T follicular helper cell (primary cell): Measurements from ENCODE around the gene TTC7B.

ENCODE experiments used
- DNase-seq: peaks from one replicate; pipeline ENCODE4 v3.0.0-alpha.2; 2020; ENCODE audit warnings: low read depth

The TTC7B gene

DNA sequence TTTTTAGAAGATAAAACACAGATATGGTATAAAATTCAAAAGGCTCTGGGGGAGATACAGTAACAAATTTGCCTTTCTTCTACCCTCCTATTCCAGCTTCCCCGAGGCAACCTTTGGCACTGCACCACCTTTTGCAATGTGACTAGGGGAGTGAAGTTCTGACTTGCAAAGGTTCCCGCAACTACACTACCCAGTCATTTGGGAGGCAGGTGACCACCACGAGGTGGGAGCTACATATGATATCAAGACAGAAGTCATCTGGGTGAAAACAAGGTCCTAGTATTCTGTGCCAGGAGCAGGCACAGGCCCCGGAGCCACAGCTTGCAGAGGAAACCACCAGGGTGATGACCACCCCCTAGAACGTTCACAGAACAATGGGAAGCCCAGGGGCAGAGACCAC, 141.5 kb downstream of the TTC7B start:
- no peak for DNase-seq

GRCh38 chr14:90674043-90674670, 142.1 kb downstream of the TTC7B start:
- no peak for DNase-seq

DNA sequence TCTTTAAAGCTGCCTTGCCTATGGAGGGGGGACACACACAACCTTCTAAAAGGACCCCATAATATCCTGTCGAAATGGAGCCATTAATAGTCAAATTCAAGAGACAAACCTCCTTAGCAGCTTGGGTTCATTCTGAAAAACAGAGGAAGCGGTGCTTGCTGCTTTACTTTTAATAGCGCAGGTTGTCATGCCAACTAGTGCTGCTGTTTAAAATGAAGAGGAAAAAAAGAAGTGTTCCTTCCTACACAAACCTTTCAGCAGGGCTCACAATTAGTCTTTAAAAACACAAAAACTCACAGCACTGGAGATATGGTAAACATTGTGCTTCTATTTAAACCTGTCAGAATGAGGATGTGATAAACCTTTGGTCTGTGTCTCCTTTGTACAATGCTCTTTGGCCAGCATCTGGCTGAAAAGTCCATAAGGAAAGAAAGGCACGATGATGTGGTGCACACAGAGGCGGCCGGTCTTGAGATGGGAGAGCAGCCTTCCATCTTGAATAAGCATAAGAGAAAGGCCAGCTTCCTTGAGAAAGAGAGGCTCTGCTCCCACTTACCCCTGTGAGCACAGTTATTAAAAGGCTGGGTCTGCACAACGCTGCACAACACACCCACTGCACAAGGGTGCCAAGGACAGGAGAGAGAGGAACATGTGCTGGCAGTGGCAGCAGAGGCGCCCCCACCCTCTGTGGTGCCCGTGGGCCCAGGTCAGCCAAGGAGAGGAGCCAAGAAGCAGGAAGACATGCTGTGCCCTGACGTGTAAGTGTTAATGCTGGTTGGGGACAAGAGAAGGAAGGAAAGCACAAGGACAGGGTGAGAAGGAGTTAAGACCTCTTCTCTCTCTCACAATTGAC, 144.6 kb downstream of the TTC7B start:
- DNase-seq, result no peak

- DNase-seq, result no peak
Observed at GRCh38 chr14:90669731-90670130, 146.5 kb downstream of the TTC7B start.

GRCh38 chr14:90666571-90666970, 149.7 kb downstream of the TTC7B start:
- DNase-seq, result no peak

DNA sequence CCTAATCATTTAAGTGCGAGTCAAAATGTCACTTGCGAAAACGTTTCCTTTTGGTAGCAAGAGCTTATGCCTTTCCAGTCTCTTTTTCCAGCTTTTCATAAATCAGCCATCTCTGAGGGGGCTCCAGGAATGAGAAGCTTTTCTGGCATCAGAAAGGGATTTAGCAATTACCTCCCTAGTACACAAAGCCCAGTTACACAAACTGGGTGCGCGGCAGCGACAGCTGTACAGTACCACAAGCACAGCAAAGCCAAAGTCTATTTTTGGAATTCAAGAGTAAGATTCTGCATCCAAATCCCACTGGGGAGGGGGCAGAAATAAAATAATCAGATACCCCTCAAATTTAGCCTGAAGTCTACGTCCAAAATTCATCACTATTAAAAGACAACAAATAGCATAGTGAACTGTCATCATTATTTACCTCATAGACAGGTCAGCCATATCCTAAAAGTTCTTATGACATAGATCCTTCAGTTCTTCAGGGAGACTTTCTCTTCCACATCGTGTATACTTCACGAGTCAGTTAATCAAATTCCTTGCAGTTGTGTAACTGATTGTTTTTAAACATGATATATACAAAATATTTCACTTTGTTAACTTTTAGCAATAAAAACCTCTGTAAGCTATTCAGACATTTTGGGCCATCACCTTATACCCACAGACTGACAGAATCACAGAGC, 150.8 kb downstream of the TTC7B start:
- DNase-seq, result no peak

GRCh38 chr14:90664911-90665310, 151.3 kb downstream of the TTC7B start:
- no peak for DNase-seq

- no peak for DNase-seq
Observed at GRCh38 chr14:90663680-90664079, 152.6 kb downstream of the TTC7B start.

GRCh38 chr14:90663140-90663539, 153.1 kb downstream of the TTC7B start:
- DNase-seq, result no peak

DNA sequence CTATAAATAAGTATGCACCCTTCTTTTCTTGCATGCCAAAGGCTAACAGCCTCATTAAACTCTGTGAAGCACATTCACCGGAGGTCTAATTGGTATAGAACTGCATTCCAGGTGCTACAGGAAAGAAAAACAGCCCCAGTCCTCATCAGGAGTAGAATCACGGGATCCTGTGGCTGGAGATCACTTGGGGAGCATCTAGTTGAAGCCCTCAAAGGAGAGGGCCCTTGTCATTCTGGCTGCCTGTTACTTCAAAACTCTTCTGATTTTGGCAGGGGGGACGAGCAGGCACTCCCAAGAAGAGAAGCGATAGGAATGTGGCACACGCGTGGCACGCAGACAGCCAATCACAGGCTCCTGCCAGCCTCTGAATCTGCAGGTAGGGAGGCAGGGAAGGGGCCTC, 154.4 kb downstream of the TTC7B start:
- no peak for DNase-seq

GRCh38 chr14:90660865-90661570, 155.2 kb downstream of the TTC7B start:
- no peak for DNase-seq

DNA sequence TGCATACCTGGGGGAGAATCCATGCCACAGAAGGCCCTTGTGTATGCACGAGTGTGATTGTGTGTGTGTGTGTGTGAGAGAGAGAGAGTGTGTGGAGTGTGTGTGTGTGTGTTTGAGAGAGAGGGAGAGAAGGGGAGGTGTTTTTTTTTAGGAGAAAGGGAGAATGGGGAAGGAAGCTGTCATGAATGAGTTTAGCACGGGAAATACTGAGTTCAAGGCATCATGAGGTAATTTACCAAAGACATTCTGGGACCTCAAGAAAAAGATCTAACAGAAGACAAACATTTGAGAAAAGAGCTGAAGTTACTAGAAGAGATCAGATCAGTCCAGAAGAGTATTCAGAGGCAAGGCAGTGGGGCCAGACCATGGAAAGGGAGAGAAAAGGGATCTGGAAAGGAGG, 157.1 kb downstream of the TTC7B start:
- DNase-seq, result no peak

GRCh38 chr14:90658541-90658967, 157.7 kb downstream of the TTC7B start:
- DNase-seq, result no peak

DNA sequence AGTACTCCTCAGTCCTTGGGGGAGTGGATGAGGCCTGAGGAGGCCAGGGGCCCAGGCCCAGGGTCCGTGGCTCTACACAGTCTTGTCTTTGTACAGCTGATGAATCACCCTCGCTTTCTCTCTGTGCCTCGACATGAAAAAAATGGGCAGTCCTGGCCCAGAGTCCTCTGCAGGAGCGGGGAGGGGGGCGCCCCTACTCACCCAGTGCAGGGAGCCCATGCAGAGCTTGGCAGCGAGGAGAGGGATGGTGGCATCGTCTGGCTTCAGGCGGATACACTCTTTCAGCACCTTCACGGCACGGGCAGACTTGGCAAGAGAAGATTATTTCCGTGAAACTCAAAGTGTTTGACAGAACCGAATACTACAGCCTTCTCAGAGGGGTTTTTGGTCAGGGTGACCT, 159.3 kb downstream of the TTC7B start:
- no peak for DNase-seq

DNA sequence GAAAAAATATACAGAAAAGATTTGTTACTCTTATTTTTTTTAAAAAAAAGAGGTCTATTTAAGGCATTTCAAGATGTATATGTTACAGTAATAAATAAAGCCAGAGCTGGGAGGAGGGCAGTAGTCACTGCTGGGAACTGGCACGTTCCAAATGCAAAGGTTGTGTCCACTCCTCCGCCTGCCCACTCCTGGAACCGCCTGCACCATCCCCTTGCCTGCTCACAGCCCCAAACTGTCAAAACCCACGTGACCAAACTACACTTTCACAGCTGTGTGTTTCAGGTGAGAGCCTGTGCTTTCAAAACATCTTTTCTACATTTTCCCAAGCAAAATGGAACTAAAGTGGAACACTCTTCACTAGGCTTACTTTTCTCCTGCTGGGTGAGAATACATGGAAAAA, 160.4 kb downstream of the TTC7B start:
- DNase-seq, result no peak

DNA sequence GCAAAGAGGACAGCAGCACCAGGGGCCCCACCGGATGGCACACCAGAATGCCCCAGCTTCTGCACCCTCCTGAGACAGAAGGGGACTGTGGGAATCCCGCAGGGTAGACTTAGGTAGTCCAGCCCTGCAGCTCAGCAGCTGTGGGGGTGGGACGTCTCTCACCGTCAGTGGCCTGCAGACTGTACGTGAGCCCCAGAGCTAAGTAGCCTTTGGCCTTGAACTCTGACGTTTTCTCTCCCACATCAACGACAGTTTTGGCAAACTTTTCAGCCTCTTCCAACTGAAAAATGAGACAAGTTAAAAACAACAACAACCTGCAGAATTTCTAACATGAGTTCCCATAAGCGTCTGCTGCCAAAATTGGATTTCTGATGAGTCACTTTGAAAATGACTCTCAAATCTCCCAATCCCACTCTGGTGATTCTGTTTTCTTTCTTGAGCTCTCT, 161.4 kb downstream of the TTC7B start:
- DNase-seq, result no peak

DNA sequence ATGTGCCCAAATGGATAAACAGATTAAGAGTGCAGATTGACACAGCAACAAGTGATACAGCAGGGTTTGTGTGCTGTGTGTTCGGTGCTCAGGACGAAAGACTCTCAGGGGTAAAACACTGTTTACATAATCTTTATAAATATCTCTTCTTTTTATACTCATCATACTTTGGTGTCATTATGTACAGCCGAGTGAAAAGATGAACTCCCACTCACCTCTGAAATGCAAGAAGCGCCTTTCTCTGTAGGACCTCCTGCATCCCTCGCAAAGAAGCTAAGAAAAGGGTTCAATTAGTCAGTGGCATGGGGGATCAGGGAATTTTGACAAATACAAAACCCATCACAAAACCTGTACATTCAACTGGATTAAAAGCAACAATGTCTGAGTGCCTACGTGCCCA, 163.6 kb downstream of the TTC7B start:
- DNase-seq, result no peak

GRCh38 chr14:90651976-90652560, 164.2 kb downstream of the TTC7B start:
- no peak for DNase-seq

GRCh38 chr14:90651271-90651804, 164.9 kb downstream of the TTC7B start:
- DNase-seq, result no peak

- DNase-seq, result no peak
Observed at GRCh38 chr14:90649557-90650135, 166.6 kb downstream of the TTC7B start.

GRCh38 chr14:90649083-90649482, 167.1 kb downstream of the TTC7B start:
- DNase-seq, result no peak
